ENCODE data around the gene IL17C.

- no peak for TF ChIP-seq CTCF (IDR thresholded peaks at IDR 0.05; ENCODE audit: low read depth, low read length, poor library complexity, severe bottlenecking)
- TF ChIP-seq EZH2phosphoT487 (IDR thresholded peaks at IDR 0.05; ENCODE audit: borderline replicate concordance, low read length), result no peak
Observed at GRCh38 chr16:88638323-88639230, at the start of gene IL17C.

Data from DOHH2 (cell line).